OCI-LY7 (cell line): Measurements from ENCODE around the gene AURKAIP1. TPM values are rescaled to one million over a fixed set of nuclear protein-coding genes. Genes with fewer than 3 reads are reported as not detected.

ENCODE experiments used
- Bru-seq: library from RNA; stranded (reverse); fragments of 400-500 nt; gene quantifications from one replicate; lab custom pipeline; 2021; lab: Mats Ljungman, UMichigan
- BruChase-seq, 2 experiments: library from RNA; stranded (reverse); fragments of 400-500 nt; gene quantifications; one replicate each; lab custom pipeline; 2021; lab: Mats Ljungman, UMichigan
- BruUV-seq: library from RNA; stranded (reverse); fragments of 400-500 nt; replicated peaks from 2 replicates; lab custom pipeline; 2021; lab: Mats Ljungman, UMichigan
- CTCF ChIA-PET: fragments of 300-600 bp; sonication (Branson Sonifier 250); formaldehyde crosslinking; loops from one replicate; lab custom pipeline; 2022; ENCODE audit warnings: antibody characterized with exemption; ENCODE audit not compliant: unreplicated experiment; lab: Charles Lee
- POLR2A ChIA-PET: fragments of 300-600 bp; sonication (Branson Sonifier 250); formaldehyde crosslinking; loops from one replicate; lab custom pipeline; 2022; ENCODE audit warnings: antibody characterized with exemption; lab: Charles Lee
- DNase-seq: peaks from one replicate; pipeline ENCODE4 v3.0.0-alpha.2; 2015; ENCODE audit warnings: low spot score
- H2AFZ ChIP-seq: fragments of 200-600 bp; sonication (generic), shearing (Covaris generic); 2 replicates; pipeline ENCODE4 v1.6.1; 2014; ENCODE audit warnings: mild to moderate bottlenecking, antibody characterized with exemption, low read length, moderate library complexity
- H3K27ac ChIP-seq: fragments of 200-600 bp; sonication (generic); 2 replicates; pipeline ENCODE4 v1.5.1; 2014; ENCODE audit warnings: mixed run types, low read depth, mild to moderate bottlenecking, moderate library complexity, low read length, inconsistent platforms; ENCODE audit not compliant: poor library complexity, severe bottlenecking
- H3K36me3 ChIP-seq: fragments of 200-600 bp; sonication (generic); 2 replicates; pipeline ENCODE4 v1.6.1; 2014; ENCODE audit warnings: mild to moderate bottlenecking, antibody characterized with exemption, low read length, moderate library complexity, mixed read lengths; ENCODE audit not compliant: insufficient read depth
- H3K4me1 ChIP-seq: fragments of 200-600 bp; sonication (generic); 2 replicates; pipeline ENCODE4 v1.5.1; 2014; ENCODE audit warnings: mild to moderate bottlenecking, low read length; ENCODE audit not compliant: insufficient read depth, poor library complexity, severe bottlenecking
- H3K4me2 ChIP-seq: fragments of 200-600 bp; sonication (generic); 2 replicates; pipeline ENCODE4 v1.6.1; 2014; ENCODE audit warnings: mild to moderate bottlenecking, low read length
- H3K4me3 ChIP-seq: fragments of 200-600 bp; sonication (generic); 2 replicates; pipeline ENCODE4 v1.5.1; 2014; ENCODE audit warnings: mild to moderate bottlenecking, low read depth, low read length; ENCODE audit not compliant: poor library complexity, severe bottlenecking
- H3K79me2 ChIP-seq: fragments of 200-600 bp; sonication (generic); 2 replicates; pipeline ENCODE4 v1.6.1; 2016; ENCODE audit warnings: low read depth, mild to moderate bottlenecking, low read length, moderate library complexity, mixed read lengths; ENCODE audit not compliant: insufficient read depth
- H3K9me2 ChIP-seq: fragments of 200-600 bp; sonication (generic); 2 replicates; pipeline ENCODE4 v1.6.1; 2016; ENCODE audit warnings: mild to moderate bottlenecking, low read length, mixed read lengths; ENCODE audit not compliant: insufficient read depth
- H3K9me3 ChIP-seq: fragments of 200-600 bp; sonication (generic); 2 replicates; pipeline ENCODE4 v1.6.1; 2014; ENCODE audit warnings: mild to moderate bottlenecking, mixed run types, low read length, mixed read lengths
- H4K20me1 ChIP-seq: fragments of 200-600 bp; sonication (generic); 2 replicates; pipeline ENCODE4 v1.6.1; 2014; ENCODE audit warnings: mild to moderate bottlenecking, antibody characterized with exemption, low read length, moderate library complexity, mixed read lengths; ENCODE audit not compliant: insufficient read depth
- EZH2phosphoT487 ChIP-seq: fragments of 200-600 bp; sonication (generic); IDR thresholded peaks from 2 replicates; pipeline ENCODE4 v1.6.1; 2018; ENCODE audit warnings: low read depth, borderline replicate concordance, mild to moderate bottlenecking, mixed run types, antibody characterized with exemption, low read length, moderate library complexity, mixed read lengths
- intact Hi-C: fragments of 100-400 bp; cut with micrococcal nuclease; formaldehyde crosslinking; loops from one replicate; pipeline ENCODE4 v1.10.0; 2022; ENCODE audit not compliant: unreplicated experiment
- long read RNA-seq: library from polyadenylated mRNA; stranded (forward); transcript quantifications from one replicate; pipeline ENCODE4 v2.0.0, GENCODE V29; 2022
- total RNA-seq, 2 experiments: library from RNA; depleted of rRNA in 1 of 2; stranded (reverse); fragments of >200 nt in 1 of 2; shearing (Covaris generic) in 1 of 2; gene quantifications; 2 replicates each; pipeline ENCODE4 v1.2.3, GENCODE V29; 2014 to 2022
- TF ChIP-seq, protein P1 (sequence below): fragments of 200-600 bp; sonication (generic); conservative IDR thresholded peaks from 2 replicates; pipeline ENCODE4 v1.5.1; 2014; ENCODE audit warnings: mild to moderate bottlenecking, antibody characterized with exemption, low read length, moderate library complexity, mixed read lengths

The AURKAIP1 gene
- total RNA-seq (2014; rRNA removed; shearing (Covaris generic)) (156 and 163 TPM in 2 replicates), total RNA-seq (2022) (145 and 172 TPM in 2 replicates), Bru-seq, nascent RNA (percentile 78 among the genes with signal in this experiment), BruChase-seq, experiment 1, labeled RNA remaining after a 6-hour chase (percentile 91 among the genes with signal in this experiment), BruChase-seq, experiment 2, labeled RNA remaining after a 2-hour chase (percentile 82 among the genes with signal in this experiment)
- long read RNA-seq, transcript AURKAIP1-204 (4 exons, 875 nt) = minor isoform, 33 of 219 reads
- long read RNA-seq, transcript AURKAIP1-202 (4 exons, 1,047 nt) = major isoform, 147 of 219 reads
- long read RNA-seq, transcript AURKAIP1-203 (3 exons, 1,072 nt) = minor isoform, 10 of 219 reads
- long read RNA-seq, transcript AURKAIP1-201 (4 exons, 798 nt) = minor isoform, 15 of 219 reads
- long read RNA-seq, partial matches to known transcripts = 8 of 219 reads
- long read RNA-seq, other reads (novel, unspliced or antisense) = 6 of 219 reads

DNA sequence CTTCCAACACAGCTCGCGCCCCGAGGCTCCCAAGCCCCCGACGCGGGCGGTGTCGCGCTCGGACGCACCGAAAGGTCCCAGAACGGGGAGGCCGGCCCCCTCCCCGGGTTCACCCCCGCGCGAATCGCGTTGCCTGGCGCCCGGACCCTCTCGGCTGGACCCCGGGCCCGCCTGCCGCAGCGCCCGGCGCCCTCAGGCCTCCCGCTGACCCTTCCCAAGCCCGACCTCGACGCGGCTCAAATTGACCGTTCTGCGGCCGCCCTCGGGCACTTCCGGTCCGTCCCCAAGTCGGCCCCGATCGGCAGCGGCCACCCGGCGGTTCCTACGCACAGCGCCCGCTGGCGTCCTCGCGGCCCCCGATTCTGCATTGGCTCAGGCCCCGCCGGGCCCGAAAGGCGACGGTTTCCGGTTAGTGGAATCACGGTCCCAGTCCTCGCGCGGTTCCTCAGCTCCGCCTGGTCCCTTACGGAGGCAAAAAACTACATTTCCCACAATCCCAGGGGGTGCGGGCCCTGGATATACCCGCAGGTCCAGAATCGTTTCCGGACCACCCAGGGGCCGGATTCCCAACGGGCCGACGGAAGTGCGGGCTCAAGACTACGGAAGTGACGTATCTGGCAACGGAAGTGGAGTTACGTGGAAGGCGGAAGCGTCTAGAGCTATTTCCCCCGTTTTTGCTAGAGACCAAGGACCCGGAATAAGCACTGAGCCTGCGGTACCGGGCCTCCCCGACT is at the start of gene AURKAIP1:
TSS of gene AURKAIP1 (minus strand) at position 279 of the 734 bp plus-strand sequence. CDS start 451 bp downstream, outside the sequence.
- Histone ChIP-seq H3K36me3 (peaks cover 47% of the 10 kb centered on the region), H3K79me2 (peaks cover 20% of the 10 kb centered on the region), H3K4me1 (peaks cover 38% of the 10 kb centered on the region), H3K9me2 (no peaks in the 10 kb centered on the region), H3K4me3 (peak within 1 kb of the TSS; percentile 99), H4K20me1 (no peaks in the 10 kb centered on the region), H3K9me3 (no peaks in the 10 kb centered on the region), H3K27ac (peak within 1 kb of the TSS; percentile 75), H2AFZ (peak within 1 kb of the TSS; percentile 50; the same call in 1 of the 2 replicates), H3K4me2 (peak within 1 kb of the TSS; percentile 94)
- ChIA-PET CTCF (interaction anchor here (0.6 kb wide), 1 partner anchor 306 kb away, joined by 4 read pairs; no protein-coding TSS in a partner anchor), POLR2A (interaction anchor here (0.8 to 0.9 kb wide), 3 partner anchors 24 to 87 kb away, joined by 3 to 4 read pairs (median 3); partner anchors contain the start of gene CCNL2)
- intact Hi-C loops = loop anchor here (1.0 to 2.0 kb wide), 2 partner anchors 24 to 50 kb away; partner anchors contain the start of genes CCNL2, CPTP and INTS11
- DNase-seq = peak; percentile 100
- no peak for TF ChIP-seq EZH2phosphoT487
- TF ChIP-seq, protein P1, sequence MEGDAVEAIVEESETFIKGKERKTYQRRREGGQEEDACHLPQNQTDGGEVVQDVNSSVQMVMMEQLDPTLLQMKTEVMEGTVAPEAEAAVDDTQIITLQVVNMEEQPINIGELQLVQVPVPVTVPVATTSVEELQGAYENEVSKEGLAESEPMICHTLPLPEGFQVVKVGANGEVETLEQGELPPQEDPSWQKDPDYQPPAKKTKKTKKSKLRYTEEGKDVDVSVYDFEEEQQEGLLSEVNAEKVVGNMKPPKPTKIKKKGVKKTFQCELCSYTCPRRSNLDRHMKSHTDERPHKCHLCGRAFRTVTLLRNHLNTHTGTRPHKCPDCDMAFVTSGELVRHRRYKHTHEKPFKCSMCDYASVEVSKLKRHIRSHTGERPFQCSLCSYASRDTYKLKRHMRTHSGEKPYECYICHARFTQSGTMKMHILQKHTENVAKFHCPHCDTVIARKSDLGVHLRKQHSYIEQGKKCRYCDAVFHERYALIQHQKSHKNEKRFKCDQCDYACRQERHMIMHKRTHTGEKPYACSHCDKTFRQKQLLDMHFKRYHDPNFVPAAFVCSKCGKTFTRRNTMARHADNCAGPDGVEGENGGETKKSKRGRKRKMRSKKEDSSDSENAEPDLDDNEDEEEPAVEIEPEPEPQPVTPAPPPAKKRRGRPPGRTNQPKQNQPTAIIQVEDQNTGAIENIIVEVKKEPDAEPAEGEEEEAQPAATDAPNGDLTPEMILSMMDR = peak; percentile 42; the same call in 1 of the 2 replicates
- BruUV-seq = no TSS peak

DNA sequence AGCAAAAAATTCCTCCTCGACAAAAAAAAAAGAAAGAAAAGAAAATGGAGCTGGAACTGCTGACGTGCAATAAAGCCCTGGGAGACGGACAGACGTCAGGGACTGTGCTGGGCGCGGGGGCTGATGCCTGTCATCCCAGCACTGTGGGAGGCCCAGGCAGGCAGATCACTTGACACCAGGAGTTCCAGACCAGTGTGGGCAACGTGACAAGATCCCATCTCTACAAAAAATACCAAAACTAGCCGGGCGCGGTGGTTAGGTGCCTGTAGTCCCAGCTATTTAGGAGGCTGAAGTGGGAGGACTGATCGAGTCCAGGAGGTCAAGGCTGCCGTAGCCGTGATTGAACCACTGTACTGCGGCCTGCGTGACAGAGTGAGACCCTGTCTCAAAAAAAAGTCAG is 49.7 kb upstream of the AURKAIP1 start:
- H3K36me3 ChIP-seq = no peaks in the 10 kb centered on the region
- intact Hi-C loops = no loop called here
- ChIA-PET CTCF (no interaction called here), POLR2A (no interaction called here)
- H3K9me3 ChIP-seq = no peaks in the 10 kb centered on the region
- H3K4me3 ChIP-seq = no peak overlapping the region
- no TSS peak for BruUV-seq
- H4K20me1 ChIP-seq = no peaks in the 10 kb centered on the region
- H3K79me2 ChIP-seq = no peaks in the 10 kb centered on the region
- no peaks in the 10 kb centered on the region for H3K9me2 ChIP-seq
- no peak overlapping the region for H3K27ac ChIP-seq
- no peak overlapping the region for H2AFZ ChIP-seq
- DNase-seq = no peak
- H3K4me2 ChIP-seq = no peak overlapping the region
- no peaks in the 10 kb centered on the region for H3K4me1 ChIP-seq
- TF ChIP-seq, protein P1 = no peak
- no peak for TF ChIP-seq EZH2phosphoT487
